ENCODE measurements around the gene LIMCH1. TPM values are rescaled to one million over a fixed set of nuclear protein-coding genes. Genes with fewer than 3 reads are reported as not detected.

Gene LIMCH1
- total RNA-seq, 1 experiment from 2014 or later: 10.4 TPM

DNA sequence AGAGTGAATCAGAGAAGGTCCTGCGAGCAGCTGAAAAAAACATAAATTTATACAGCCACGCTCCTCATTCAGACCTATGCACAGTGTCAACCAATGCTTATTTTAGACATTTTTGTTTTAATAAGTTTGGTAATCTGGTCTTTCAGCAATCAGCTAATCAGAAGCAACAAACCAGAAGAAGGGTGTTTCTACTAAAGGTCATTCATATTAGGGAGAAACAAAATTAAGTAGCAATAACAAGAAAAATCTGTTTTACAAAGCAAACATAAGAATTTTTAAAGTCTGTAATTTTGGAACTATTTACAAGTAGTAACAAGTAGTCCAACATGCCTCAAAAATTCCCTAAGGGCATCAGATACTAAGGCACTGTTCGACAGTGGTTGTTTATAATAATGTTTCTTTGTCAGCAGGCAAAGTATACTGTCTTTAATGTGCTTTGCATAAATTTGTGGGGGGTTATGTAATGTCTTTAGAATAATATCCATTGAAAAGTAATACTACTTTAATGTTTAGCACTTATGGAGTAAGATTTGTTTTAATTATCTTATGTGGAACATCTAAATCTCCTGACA lies 127.8 kb downstream of the LIMCH1 start:
- Histone ChIP-seq H3K4me2 (ENCODE audit: low read length) (no peak overlapping the region), H3K9ac (ENCODE audit: low read length) (no peak overlapping the region), H3K27me3 (ENCODE audit: insufficient read depth, low read length) (no peaks in the 10 kb centered on the region), H3K4me3 (replicated peaks in 1 of 2; ENCODE audit: low read depth in 1 of 2, low read length in 2 of 2) (no peak overlapping the region), H3K36me3 (ENCODE audit: control insufficient read depth in 1 of 2, insufficient read depth in 2 of 2, low read length in 2 of 2) (no peaks in the 10 kb centered on the region), H3K27ac (ENCODE audit: low read depth, low read length) (no peak overlapping the region), H3K9me3 (ENCODE audit: control insufficient read depth in 1 of 2, insufficient read depth in 1 of 2, low read depth in 1 of 2, low read length in 2 of 2) (no peaks in the 10 kb centered on the region), H3K9me2 (ENCODE audit: insufficient read depth) (no peaks in the 10 kb centered on the region), H2AFZ (ENCODE audit: low read depth, low read length, poor library complexity, severe bottlenecking) (no peak overlapping the region), H3K79me2 (ENCODE audit: insufficient read depth, low read length) (no peaks in the 10 kb centered on the region), H3K4me1 (ENCODE audit: control insufficient read depth in 1 of 2, insufficient read depth in 2 of 2, low read length in 2 of 2) (no peaks in the 10 kb centered on the region), H4K20me1 (ENCODE audit: insufficient read depth) (no peaks in the 10 kb centered on the region)
- ChIA-PET CTCF (interaction anchor here (0.6 kb wide), 1 partner anchor 737 kb away, joined by 3 read pairs; no protein-coding TSS in a partner anchor), RAD21 (ENCODE audit: low non-redundant PET in 1 of 2, low total read pairs in 2 of 2, uncharacterized antibody in 2 of 2, unreplicated experiment in 2 of 2) (no interaction called here), POLR2A (no interaction called here)
- intact Hi-C loops (cut with micrococcal nuclease): loop anchor here (10.0 kb wide), 1 partner anchor 761 kb away; no protein-coding TSS in a partner anchor
- no peak for TF ChIP-seq EZH2 (IDR thresholded peaks at IDR 0.05)
- TF ChIP-seq JUND (IDR thresholded peaks at IDR 0.05): no peak
- TF ChIP-seq, protein P1, sequence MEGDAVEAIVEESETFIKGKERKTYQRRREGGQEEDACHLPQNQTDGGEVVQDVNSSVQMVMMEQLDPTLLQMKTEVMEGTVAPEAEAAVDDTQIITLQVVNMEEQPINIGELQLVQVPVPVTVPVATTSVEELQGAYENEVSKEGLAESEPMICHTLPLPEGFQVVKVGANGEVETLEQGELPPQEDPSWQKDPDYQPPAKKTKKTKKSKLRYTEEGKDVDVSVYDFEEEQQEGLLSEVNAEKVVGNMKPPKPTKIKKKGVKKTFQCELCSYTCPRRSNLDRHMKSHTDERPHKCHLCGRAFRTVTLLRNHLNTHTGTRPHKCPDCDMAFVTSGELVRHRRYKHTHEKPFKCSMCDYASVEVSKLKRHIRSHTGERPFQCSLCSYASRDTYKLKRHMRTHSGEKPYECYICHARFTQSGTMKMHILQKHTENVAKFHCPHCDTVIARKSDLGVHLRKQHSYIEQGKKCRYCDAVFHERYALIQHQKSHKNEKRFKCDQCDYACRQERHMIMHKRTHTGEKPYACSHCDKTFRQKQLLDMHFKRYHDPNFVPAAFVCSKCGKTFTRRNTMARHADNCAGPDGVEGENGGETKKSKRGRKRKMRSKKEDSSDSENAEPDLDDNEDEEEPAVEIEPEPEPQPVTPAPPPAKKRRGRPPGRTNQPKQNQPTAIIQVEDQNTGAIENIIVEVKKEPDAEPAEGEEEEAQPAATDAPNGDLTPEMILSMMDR (IDR thresholded peaks at IDR 0.05 in 2 of 3, conservative IDR thresholded peaks at IDR 0.05 in 1 of 3; ENCODE audit: borderline replicate concordance in 1 of 3, insufficient read depth in 1 of 3, low read depth in 2 of 3, low read length in 2 of 3): no peak
- no peak for TF ChIP-seq CEBPB (IDR thresholded peaks at IDR 0.05; ENCODE audit: low read depth)
- no peak for TF ChIP-seq SP1 (IDR thresholded peaks at IDR 0.05; ENCODE audit: low read depth)
- no peak for TF ChIP-seq RAD21 (IDR thresholded peaks at IDR 0.05; ENCODE audit: low read depth)
- TF ChIP-seq YY1 (IDR thresholded peaks at IDR 0.05; ENCODE audit: extremely low read depth, insufficient replicate concordance, low read depth, low read length): no peak
- TF ChIP-seq EZH2phosphoT487 (IDR thresholded peaks at IDR 0.05; ENCODE audit: borderline replicate concordance): no peak
- TF ChIP-seq, protein P2, sequence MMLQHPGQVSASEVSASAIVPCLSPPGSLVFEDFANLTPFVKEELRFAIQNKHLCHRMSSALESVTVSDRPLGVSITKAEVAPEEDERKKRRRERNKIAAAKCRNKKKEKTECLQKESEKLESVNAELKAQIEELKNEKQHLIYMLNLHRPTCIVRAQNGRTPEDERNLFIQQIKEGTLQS (IDR thresholded peaks at IDR 0.05): no peak
- TF ChIP-seq SIN3A (IDR thresholded peaks at IDR 0.05; ENCODE audit: low read depth): no peak
- no peak for TF ChIP-seq POLR2AphosphoS5 (IDR thresholded peaks at IDR 0.05; ENCODE audit: low read depth, low read length)
- no peak for TF ChIP-seq ELF1 (IDR thresholded peaks at IDR 0.05; ENCODE audit: borderline replicate concordance, low read depth)
- TF ChIP-seq, protein P3, sequence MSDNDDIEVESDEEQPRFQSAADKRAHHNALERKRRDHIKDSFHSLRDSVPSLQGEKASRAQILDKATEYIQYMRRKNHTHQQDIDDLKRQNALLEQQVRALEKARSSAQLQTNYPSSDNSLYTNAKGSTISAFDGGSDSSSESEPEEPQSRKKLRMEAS (IDR thresholded peaks at IDR 0.05): no peak
- TF ChIP-seq SRF (IDR thresholded peaks at IDR 0.05; ENCODE audit: low read depth): no peak
- TF ChIP-seq ZNF274 (IDR thresholded peaks at IDR 0.05; ENCODE audit: low read depth, low read length): no peak
- DNase-seq (ENCODE audit: low read depth, low spot score) (no peak), ATAC-seq (no peak)
- no TSS peak for BruUV-seq (replicated peaks)
